Fibroblast of lung (primary cell): ENCODE data around the gene FMNL2. TPM values are rescaled to one million over a fixed set of nuclear protein-coding genes. Genes with fewer than 3 reads are reported as not detected.
A peak's percentile ranks its signal among the peaks of the same experiment; 100 is the strongest.

Experiments
- DNase-seq, 2 donors: peaks; one replicate each; pipeline versions ENCODE4 v3.0.0 to v3.0.0-alpha.2; 2010; ENCODE audit warnings: low read depth in 2 of 2
- H2AFZ ChIP-seq: 2 replicates; pipeline ENCODE4 v1.5.1; 2012; ENCODE audit warnings: low read length, control low read depth, inconsistent platforms
- H3K27ac ChIP-seq: 2 replicates; pipeline ENCODE4 v1.5.1; 2011; ENCODE audit warnings: low read length, control low read depth; ENCODE audit not compliant: insufficient read depth
- H3K27me3 ChIP-seq: 2 replicates; pipeline ENCODE4 v1.5.1; 2011; ENCODE audit warnings: mild to moderate bottlenecking, low read length; ENCODE audit not compliant: control insufficient read depth, insufficient read depth
- H3K36me3 ChIP-seq: 2 replicates; pipeline ENCODE4 v1.5.1; 2011; ENCODE audit warnings: low read length; ENCODE audit not compliant: control insufficient read depth, insufficient read depth
- H3K4me1 ChIP-seq: 2 replicates; pipeline ENCODE4 v1.5.1; 2011; ENCODE audit warnings: low read length; ENCODE audit not compliant: control insufficient read depth, insufficient read depth; ENCODE audit errors: extremely low read depth
- H3K4me2 ChIP-seq: 2 replicates; pipeline ENCODE4 v1.5.1; 2011; ENCODE audit warnings: low read length, control low read depth; ENCODE audit not compliant: insufficient read depth; ENCODE audit errors: extremely low read depth
- H3K4me3 ChIP-seq, 4 experiments: fragments of 200-600 bp in 1 of 4; sonication (generic) in 1 of 4; replicated peaks in 1 of 4; 2 replicates each; pipeline ENCODE4 v1.5.1; 2011 to 2016; ENCODE audit warnings: low read length in 4 of 4, low read depth in 3 of 4, mild to moderate bottlenecking in 3 of 4, control low read depth in 2 of 4, inconsistent platforms in 1 of 4, mixed read lengths in 1 of 4; ENCODE audit not compliant: insufficient read depth in 1 of 4; ENCODE audit errors: control extremely low read depth in 1 of 4
- H3K79me2 ChIP-seq: 2 replicates; pipeline ENCODE4 v1.5.1; 2012; ENCODE audit warnings: mild to moderate bottlenecking, low read length, inconsistent platforms; ENCODE audit not compliant: control insufficient read depth, insufficient read depth
- H3K9ac ChIP-seq: 2 replicates; pipeline ENCODE4 v1.5.1; 2011; ENCODE audit warnings: mild to moderate bottlenecking, low read length, control low read depth; ENCODE audit not compliant: insufficient read depth
- H3K9me3 ChIP-seq: 2 replicates; pipeline ENCODE4 v1.5.1; 2012; ENCODE audit warnings: low read depth, low read length; ENCODE audit not compliant: control insufficient read depth, insufficient read depth
- H4K20me1 ChIP-seq: 2 replicates; pipeline ENCODE4 v1.5.1; 2011; ENCODE audit warnings: low read length; ENCODE audit not compliant: control insufficient read depth, insufficient read depth; ENCODE audit errors: extremely low read depth
- CTCF ChIP-seq, 2 donors: IDR thresholded peaks in 1 of 2; conservative IDR thresholded peaks in 1 of 2; 1 replicate in 1 of 2; 2 replicates in 1 of 2; pipeline ENCODE4 v1.5.1; 2011 to 2012; ENCODE audit warnings: low read length in 2 of 2, control low read depth in 1 of 2, inconsistent platforms in 1 of 2, low read depth in 1 of 2, mild to moderate bottlenecking in 1 of 2
- EZH2 ChIP-seq: IDR thresholded peaks from 2 replicates; pipeline ENCODE4 v1.5.1; 2012; ENCODE audit warnings: low read length, control low read depth, mild to moderate bottlenecking; ENCODE audit errors: missing control alignments
- polyA plus RNA-seq, 2 donors: library from polyadenylated mRNA; depleted of rRNA in 1 of 2; stranded (reverse) in 1 of 2; unstranded in 1 of 2; fragments of >200 nt; gene quantifications; 2 replicates each; pipeline ENCODE4 v1.2.1, GENCODE V29; 2011 to 2012; ENCODE audit warnings: missing spikeins in 1 of 2
- total RNA-seq: library from RNA; depleted of rRNA; stranded (reverse); fragments of >200 nt; gene quantifications from 2 replicates; pipeline ENCODE4 v1.2.1, GENCODE V29; 2014

The FMNL2 gene
- total and polyA plus RNA-seq, 2 donors (not counting 1 experiment from before 2014, with no cell fraction given), result 12.0 to 30.2 TPM

- H3K4me2 ChIP-seq, result no peak overlapping the region
- no peak overlapping the region for H2AFZ ChIP-seq
- DNase-seq, result peak; percentile 42 to 72
- H3K4me3 ChIP-seq, result no peak overlapping the region
- TF ChIP-seq CTCF (conservative IDR thresholded peaks at IDR 0.05 in 1 of 2, IDR thresholded peaks at IDR 0.05 in 1 of 2; ENCODE audit: low read depth in 1 of 2, low read length in 2 of 2), result peak; percentile 67 to 70
- TF ChIP-seq EZH2, result no peak
- H3K4me1 ChIP-seq, result no peaks in the 10 kb centered on the region
- no peaks in the 10 kb centered on the region for H3K27me3 ChIP-seq
- H3K79me2 ChIP-seq, result no peaks in the 10 kb centered on the region
- no peaks in the 10 kb centered on the region for H3K9me3 ChIP-seq
- H3K9ac ChIP-seq, result no peak overlapping the region
- H4K20me1 ChIP-seq, result no peaks in the 10 kb centered on the region
- no peaks in the 10 kb centered on the region for H3K36me3 ChIP-seq
- no peak overlapping the region for H3K27ac ChIP-seq
Measured at GRCh38 chr2:152627351-152627957, 292.5 kb downstream of the FMNL2 start.

GRCh38 chr2:152629202-152629601, 294.2 kb downstream of the FMNL2 start:
- H4K20me1 ChIP-seq, result no peaks in the 10 kb centered on the region
- no peak overlapping the region for H3K4me2 ChIP-seq
- H3K4me1 ChIP-seq, result no peaks in the 10 kb centered on the region
- H3K4me3 ChIP-seq, result no peak overlapping the region
- H2AFZ ChIP-seq, result no peak overlapping the region
- no peaks in the 10 kb centered on the region for H3K9me3 ChIP-seq
- TF ChIP-seq CTCF (conservative IDR thresholded peaks at IDR 0.05 in 1 of 2, IDR thresholded peaks at IDR 0.05 in 1 of 2; ENCODE audit: low read depth in 1 of 2, low read length in 2 of 2) (no peak), EZH2 (no peak)
- H3K27ac ChIP-seq, result no peak overlapping the region
- H3K36me3 ChIP-seq, result no peaks in the 10 kb centered on the region
- H3K27me3 ChIP-seq, result no peaks in the 10 kb centered on the region
- DNase-seq, result no peak
- no peak overlapping the region for H3K9ac ChIP-seq
- no peaks in the 10 kb centered on the region for H3K79me2 ChIP-seq

- Histone ChIP-seq H3K4me3 (no peak overlapping the region), H2AFZ (no peak overlapping the region), H3K36me3 (no peaks in the 10 kb centered on the region), H4K20me1 (no peaks in the 10 kb centered on the region), H3K4me1 (no peaks in the 10 kb centered on the region), H3K9me3 (no peaks in the 10 kb centered on the region), H3K9ac (no peak overlapping the region), H3K27ac (no peak overlapping the region), H3K79me2 (no peaks in the 10 kb centered on the region), H3K27me3 (no peaks in the 10 kb centered on the region), H3K4me2 (no peak overlapping the region)
- no peak for TF ChIP-seq EZH2
- no peak for TF ChIP-seq CTCF (conservative IDR thresholded peaks at IDR 0.05 in 1 of 2, IDR thresholded peaks at IDR 0.05 in 1 of 2; ENCODE audit: low read depth in 1 of 2, low read length in 2 of 2)
- DNase-seq, result no peak
Measured at GRCh38 chr2:152630466-152630865, 295.5 kb downstream of the FMNL2 start.
